Thoracic aorta (tissue), 2 donors: Measurements from ENCODE around the gene TTC9. TPM values are rescaled to one million over a fixed set of nuclear protein-coding genes. Genes with fewer than 3 reads are reported as not detected.

ENCODE experiments used
- ATAC-seq: fragments of 150-250 bp; one replicate; pipeline ENCODE4 v1.8.0; 2017; ENCODE audit warnings: low read depth; ENCODE audit not compliant: insufficient number of reproducible peaks, low FRiP score
- DNase-seq: peaks from one replicate; pipeline ENCODE4 v3.0.0-alpha.2; 2020; ENCODE audit warnings: low spot score
- H3K27ac ChIP-seq, 2 donors: fragments of 200-600 bp; sonication (generic); 1 replicate in 1 of 2; 2 replicates in 1 of 2; pipeline ENCODE4 v1.5.1; 2016; ENCODE audit warnings: mild to moderate bottlenecking in 2 of 2, moderate library complexity in 2 of 2
- H3K27me3 ChIP-seq: fragments of 200-600 bp; sonication (generic); replicated peaks from 2 replicates; pipeline ENCODE4 v1.6.0; 2016; ENCODE audit warnings: mild to moderate bottlenecking; ENCODE audit not compliant: insufficient read depth
- H3K36me3 ChIP-seq: fragments of 200-600 bp; sonication (generic); one replicate; pipeline ENCODE4 v1.5.1; 2016
- H3K4me1 ChIP-seq, 2 donors: fragments of 200-600 bp; sonication (generic); 1 replicate in 1 of 2; 2 replicates in 1 of 2; pipeline versions ENCODE4 v1.5.1 to v1.6.0; 2016; ENCODE audit warnings: low read depth in 2 of 2, mild to moderate bottlenecking in 1 of 2; ENCODE audit not compliant: control insufficient read depth in 1 of 2
- H3K4me3 ChIP-seq: fragments of 200-600 bp; sonication (generic); 2 replicates; pipeline ENCODE4 v1.5.1; 2016; ENCODE audit warnings: mild to moderate bottlenecking
- H3K9me3 ChIP-seq: fragments of 200-600 bp; sonication (generic); 2 replicates; pipeline ENCODE4 v1.5.1; 2016
- CTCF ChIP-seq: fragments of 200-600 bp; sonication (generic); IDR thresholded peaks from one replicate; pipeline ENCODE4 v1.5.1; 2019; ENCODE audit warnings: antibody characterized with exemption
- total RNA-seq, 2 donors: library from RNA; depleted of rRNA; stranded (reverse); fragments of >200 nt; gene quantifications; one replicate each; pipeline versions ENCODE4 v1.1.0 to v1.2.3, GENCODE V29; 2016

Gene TTC9
- total RNA-seq, 2 donors from 2014 or later: 2.0 to 4.7 TPM

- no peak for DNase-seq
- ATAC-seq: peak; percentile 42
- H3K27me3 ChIP-seq: no peaks in the 10 kb centered on the region
- TF ChIP-seq CTCF: no peak
- H3K4me3 ChIP-seq: peak overlapping the region; percentile 48
- peak overlapping the region; percentile 68 to 72 for H3K27ac ChIP-seq
- H3K9me3 ChIP-seq: no peaks in the 10 kb centered on the region
- peaks cover 10 to 21% of the 10 kb centered on the region in 2 donors for H3K4me1 ChIP-seq
- no peaks in the 10 kb centered on the region for H3K36me3 ChIP-seq
These were observed 71.8 kb downstream of the TTC9 start for GRCh38 chr14:70713511-70713916.

DNA sequence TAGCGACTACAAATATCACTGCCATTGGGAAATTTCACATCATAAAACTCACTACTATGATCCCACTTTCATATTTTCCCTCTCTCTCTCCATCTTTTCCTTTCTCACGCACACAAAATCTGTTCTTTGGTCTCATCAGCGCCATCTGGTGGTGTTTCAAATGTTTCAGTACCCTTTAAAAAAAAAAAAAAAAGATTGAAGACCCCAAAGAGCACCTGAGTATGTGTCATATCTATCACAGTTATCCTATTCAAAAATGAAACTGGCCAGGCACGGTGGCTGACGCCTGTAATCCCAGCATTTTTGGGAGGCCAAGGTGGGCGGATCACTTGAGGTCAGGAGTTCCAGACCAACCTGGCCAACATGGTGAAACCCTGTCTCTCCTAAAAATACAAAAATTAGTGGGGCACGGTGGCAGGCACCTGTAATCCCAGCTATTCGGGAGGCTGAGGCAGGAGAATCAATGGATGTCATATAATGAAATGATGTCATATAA is 72.4 kb downstream of the TTC9 start:
- Histone ChIP-seq H3K4me3 (peak overlapping the region; percentile 48), H3K27ac (peak overlapping the region in 1 of 2 donors; percentile 68), H3K4me1 (peaks cover 10 to 21% of the 10 kb centered on the region in 2 donors), H3K36me3 (no peaks in the 10 kb centered on the region), H3K27me3 (no peaks in the 10 kb centered on the region), H3K9me3 (no peaks in the 10 kb centered on the region)
- ATAC-seq: peak; percentile 69
- TF ChIP-seq CTCF: peak; percentile 69
- DNase-seq: no peak

- Histone ChIP-seq H3K4me1 (peaks cover 10 to 21% of the 10 kb centered on the region in 2 donors), H3K36me3 (no peaks in the 10 kb centered on the region), H3K4me3 (no peak overlapping the region), H3K9me3 (no peaks in the 10 kb centered on the region), H3K27me3 (no peaks in the 10 kb centered on the region), H3K27ac (no peak overlapping the region)
- ATAC-seq: no peak
- TF ChIP-seq CTCF: no peak
- DNase-seq: no peak
These were observed 74.8 kb downstream of the TTC9 start for GRCh38 chr14:70716483-70716882.

DNA sequence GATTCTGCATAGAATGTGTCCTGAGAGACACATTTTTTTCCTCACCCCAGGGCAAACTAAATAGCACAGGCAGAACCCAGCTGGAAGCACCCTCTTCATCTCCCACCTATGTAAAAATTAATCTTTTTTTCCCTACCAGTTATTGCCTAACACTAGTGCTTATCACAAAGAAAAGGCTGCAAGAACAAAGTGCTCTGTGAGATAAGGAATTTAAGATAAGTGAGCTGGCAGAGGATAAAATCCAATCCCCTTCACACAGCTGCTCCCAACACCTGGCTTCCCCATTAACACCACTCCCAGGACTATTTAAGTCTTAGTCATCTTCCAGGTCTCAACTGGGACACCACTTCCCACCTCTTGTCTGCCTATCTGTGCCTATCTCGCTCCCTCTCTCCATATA is 75.2 kb downstream of the TTC9 start:
- H3K27me3 ChIP-seq: no peaks in the 10 kb centered on the region
- H3K4me3 ChIP-seq: no peak overlapping the region
- ATAC-seq (no peak), DNase-seq (no peak)
- H3K36me3 ChIP-seq: no peaks in the 10 kb centered on the region
- peaks cover 10 to 21% of the 10 kb centered on the region in 2 donors for H3K4me1 ChIP-seq
- TF ChIP-seq CTCF: no peak
- no peak overlapping the region for H3K27ac ChIP-seq
- H3K9me3 ChIP-seq: no peaks in the 10 kb centered on the region

- no peak for TF ChIP-seq CTCF
- ATAC-seq: no peak
These were observed 76.8 kb downstream of the TTC9 start for GRCh38 chr14:70718383-70719118.

More at GRCh38 chr14:70718383-70719118, 76.8 kb downstream of the TTC9 start:
- no peaks in the 10 kb centered on the region for H3K27me3 ChIP-seq
- H3K27ac ChIP-seq: no peak overlapping the region
- H3K4me3 ChIP-seq: no peak overlapping the region
- H3K36me3 ChIP-seq: no peaks in the 10 kb centered on the region
- no peaks in the 10 kb centered on the region for H3K9me3 ChIP-seq
- DNase-seq: no peak
- H3K4me1 ChIP-seq: peaks cover 6 to 9% of the 10 kb centered on the region in 2 donors
